IMR-90 (cell line): ENCODE results near the gene PTRH2. TPM values are rescaled to one million over a fixed set of nuclear protein-coding genes. Genes with fewer than 3 reads are reported as not detected.

Experiments
- ATAC-seq: fragments of 200-7000 bp; cut with Tn5 transposase; 2 replicates; pipeline ENCODE4 v1.9.1; 2020; ENCODE audit warnings: low read depth, mild to moderate bottlenecking, moderate library complexity
- BruUV-seq: library from RNA; stranded (reverse); fragments of 400-500 nt; replicated peaks from 2 replicates; lab custom pipeline; 2021; lab: Mats Ljungman, UMichigan
- CTCF ChIA-PET: fragments of 300-600 bp; formaldehyde crosslinking; extraction: SDS; loops from one replicate; lab custom pipeline; 2021; ENCODE audit warnings: antibody characterized with exemption; lab: Yijun Ruan, JAX
- POLR2A ChIA-PET: fragments of 300-600 bp; sonication (Branson Sonifier 250); formaldehyde crosslinking; loops from one replicate; lab custom pipeline; 2022; ENCODE audit warnings: antibody characterized with exemption; ENCODE audit not compliant: unreplicated experiment; lab: Charles Lee
- DNase-seq: peaks from one replicate; pipeline ENCODE4 v3.0.0; 2013
- H2AFZ ChIP-seq: replicated peaks from 2 replicates; pipeline ENCODE3; 2013; ENCODE audit warnings: low read length, mild to moderate bottlenecking; ENCODE audit not compliant: poor library complexity
- H2AK5ac ChIP-seq: 2 replicates; pipeline ENCODE4 v1.6.1; 2013; ENCODE audit warnings: low read depth, low read length, inconsistent platforms
- H2AK9ac ChIP-seq: replicated peaks from 2 replicates; pipeline ENCODE3; 2013; ENCODE audit warnings: mild to moderate bottlenecking, low read depth, low read length, moderate library complexity; ENCODE audit not compliant: poor library complexity
- H2BK120ac ChIP-seq: 2 replicates; pipeline ENCODE4 v1.6.1; 2013; ENCODE audit warnings: low read depth, low read length, inconsistent platforms
- H2BK15ac ChIP-seq: 3 replicates; pipeline ENCODE4 v1.6.1; 2013; ENCODE audit warnings: low read depth, low read length, inconsistent platforms
- H2BK20ac ChIP-seq: 2 replicates; pipeline ENCODE4 v1.6.1; 2013; ENCODE audit warnings: low read depth, mild to moderate bottlenecking, inconsistent platforms, low read length, moderate library complexity
- H2BK5ac ChIP-seq: 2 replicates; pipeline ENCODE4 v1.6.1; 2013; ENCODE audit warnings: mild to moderate bottlenecking, low read depth, low read length, inconsistent platforms; ENCODE audit not compliant: poor library complexity, severe bottlenecking
- H3K14ac ChIP-seq: replicated peaks from 2 replicates; pipeline ENCODE4 v1.6.1; 2013; ENCODE audit warnings: low read depth, low read length, inconsistent platforms
- H3K18ac ChIP-seq: 2 replicates; pipeline ENCODE4 v1.6.1; 2013; ENCODE audit warnings: low read depth, low read length, control low read depth
- H3K23ac ChIP-seq: 2 replicates; pipeline ENCODE4 v1.6.1; 2013; ENCODE audit warnings: low read depth, low read length, inconsistent platforms
- H3K27ac ChIP-seq: 2 replicates; pipeline ENCODE4 v1.5.1; 2013; ENCODE audit warnings: mild to moderate bottlenecking, control low read depth, low read length; ENCODE audit not compliant: insufficient read depth
- H3K27me3 ChIP-seq: 2 replicates; pipeline ENCODE4 v1.6.1; 2013; ENCODE audit warnings: low read length; ENCODE audit not compliant: control insufficient read depth, insufficient read depth
- H3K36me3 ChIP-seq: 2 replicates; pipeline ENCODE4 v1.6.1; 2013; ENCODE audit warnings: low read length, mixed read lengths; ENCODE audit not compliant: control insufficient read depth, insufficient read depth
- H3K4ac ChIP-seq: 2 replicates; pipeline ENCODE4 v1.6.1; 2013; ENCODE audit warnings: low read depth, low read length, inconsistent platforms
- H3K4me1 ChIP-seq: 2 replicates; pipeline ENCODE4 v1.6.1; 2013; ENCODE audit warnings: low read length, mixed read lengths; ENCODE audit not compliant: control insufficient read depth, insufficient read depth
- H3K4me2 ChIP-seq: 2 replicates; pipeline ENCODE4 v1.6.1; 2013; ENCODE audit warnings: low read depth, mild to moderate bottlenecking, control low read depth, low read length, moderate library complexity
- H3K4me3 ChIP-seq: 2 replicates; pipeline ENCODE4 v1.5.1; 2013; ENCODE audit warnings: low read depth, mild to moderate bottlenecking, control low read depth, low read length, moderate library complexity; ENCODE audit not compliant: insufficient read depth
- H3K56ac ChIP-seq: 2 replicates; pipeline ENCODE4 v1.6.1; 2013; ENCODE audit warnings: low read length, inconsistent platforms; ENCODE audit not compliant: insufficient read depth; ENCODE audit errors: extremely low read depth
- H3K79me1 ChIP-seq, 2 experiments: 2 replicates each; pipeline ENCODE4 v1.6.1; 2013; ENCODE audit warnings: low read length in 2 of 2, inconsistent platforms in 1 of 2, low read depth in 1 of 2
- H3K9ac ChIP-seq: 2 replicates; pipeline ENCODE4 v1.6.1; 2013; ENCODE audit warnings: low read depth, low read length, control low read depth
- H3K9me1 ChIP-seq: 2 replicates; pipeline ENCODE4 v1.6.1; 2013; ENCODE audit warnings: low read length, inconsistent platforms; ENCODE audit not compliant: insufficient read depth
- H3K9me3 ChIP-seq: 2 replicates; pipeline ENCODE4 v1.6.1; 2013; ENCODE audit warnings: low read length; ENCODE audit not compliant: control insufficient read depth, insufficient read depth
- H4K20me1 ChIP-seq: 2 replicates; pipeline ENCODE4 v1.6.1; 2013; ENCODE audit warnings: low read length, inconsistent platforms; ENCODE audit not compliant: insufficient read depth
- H4K5ac ChIP-seq: 2 replicates; pipeline ENCODE4 v1.6.1; 2013; ENCODE audit warnings: mild to moderate bottlenecking, low read depth, low read length, control low read depth
- H4K8ac ChIP-seq, 2 experiments: 2 replicates each; pipeline ENCODE4 v1.6.1; 2013; ENCODE audit warnings: low read depth in 2 of 2, low read length in 2 of 2, control low read depth in 1 of 2, inconsistent platforms in 1 of 2
- H4K91ac ChIP-seq: 2 replicates; pipeline ENCODE4 v1.6.1; 2013; ENCODE audit warnings: low read depth, low read length, inconsistent platforms; ENCODE audit not compliant: insufficient read depth
- WGBS, 2 experiments: methylation state at CpG; one replicate each; pipeline versions ENCODE4 v1.1.5 to v1.1.7; 2013; ENCODE audit warnings: missing lambda C conversion rate in 2 of 2; ENCODE audit not compliant: insufficient read length in 1 of 2; ENCODE audit errors: extremely low coverage in 2 of 2; 5-methylcytosine and 5-hydroxymethylcytosine counted together
- dilution Hi-C: fragments of 300-500 bp; cut with HindIII; formaldehyde crosslinking; loops from one replicate; pipeline ENCODE4 v1.14.3; 2018; ENCODE audit warnings: low sequenced_read_pairs; ENCODE audit not compliant: unreplicated experiment
- in situ Hi-C: fragments of 300-500 bp; cut with MboI; formaldehyde crosslinking; loops from 3 replicates; pipeline ENCODE4 v1.14.3; 2019; ENCODE audit warnings: low sequenced_read_pairs, inconsistent platforms, mixed read lengths
- intact Hi-C: fragments of 100-400 bp; cut with micrococcal nuclease; formaldehyde crosslinking; loops from 2 replicates; pipeline ENCODE4 v1.10.0; 2022
- polyA plus RNA-seq, 3 experiments: library from polyadenylated mRNA; depleted of rRNA; stranded (reverse); fragments of >200 nt; gene quantifications; 2 replicates each; pipeline ENCODE4 v1.2.3, GENCODE V29; 2012; ENCODE audit warnings: low replicate concordance in 1 of 3
- total RNA-seq: library from RNA; depleted of rRNA; stranded (reverse); fragments of >200 nt; gene quantifications from 2 replicates; pipeline ENCODE4 v1.2.3, GENCODE V29; 2012
- TF ChIP-seq, protein P1 (sequence below): fragments of 150-350 bp; IDR thresholded peaks from 2 replicates; pipeline ENCODE4 v1.6.1; 2016; ENCODE audit warnings: low read depth, mild to moderate bottlenecking, low read length, moderate library complexity, borderline replicate concordance

Gene PTRH2
- total and polyA plus RNA-seq, 2 of the 4 experiments (the other 2 are of a cell fraction) = 24.9 to 49.7 TPM

DNA sequence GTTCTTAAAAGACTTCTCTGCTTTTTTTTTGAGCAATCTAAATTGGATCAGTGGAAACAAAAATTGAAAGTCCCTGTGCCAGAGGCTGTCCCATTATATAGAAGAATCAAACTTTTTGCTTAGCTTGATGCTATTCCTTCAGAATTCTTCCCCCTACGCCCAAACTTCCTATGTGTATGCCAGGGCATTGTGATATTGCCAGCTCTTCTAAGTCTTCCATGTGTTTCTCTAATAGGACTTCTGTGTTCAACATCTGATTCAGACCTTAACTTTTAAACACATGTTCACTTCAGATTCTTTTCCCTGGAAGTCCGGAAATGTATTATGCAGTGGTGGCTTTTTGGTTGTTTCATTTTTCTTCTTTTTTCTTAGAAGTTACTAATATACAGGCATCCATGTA, 18.7 kb downstream of the PTRH2 start:
- ATAC-seq = no peak
- Histone ChIP-seq H3K36me3 (peaks cover 51% of the 10 kb centered on the region), H3K9me3 (no peaks in the 10 kb centered on the region), H3K4me1 (no peaks in the 10 kb centered on the region; the same call in 1 of the 2 replicates), H4K8ac (no peak overlapping the region), H3K56ac (no peak overlapping the region), H2BK120ac (no peak overlapping the region), H4K5ac (no peak overlapping the region), H2BK5ac (no peak overlapping the region), H4K91ac (no peak overlapping the region), H3K4ac (no peak overlapping the region), H3K9me1 (peaks cover 3% of the 10 kb centered on the region; the same call in 1 of the 2 replicates), H2BK15ac (no peak overlapping the region), H4K20me1 (peaks cover 3% of the 10 kb centered on the region), H3K79me1 (peaks cover 21 to 49% of the 10 kb centered on the region in 2 experiments), H2AFZ (no peak overlapping the region), H2AK5ac (no peak overlapping the region), H3K4me3 (no peak overlapping the region), H3K18ac (no peak overlapping the region), H3K27me3 (no peaks in the 10 kb centered on the region), H3K23ac (no peak overlapping the region), H2AK9ac (no peak overlapping the region), H3K27ac (no peak overlapping the region), H3K9ac (no peak overlapping the region), H3K4me2 (no peak overlapping the region), H3K14ac (no peak overlapping the region), H2BK20ac (no peak overlapping the region)
- CTCF ChIA-PET = interaction anchor here (1.4 kb wide), 1 partner anchor 8 kb away, joined by 3 read pairs; no protein-coding TSS in a partner anchor
- in situ Hi-C loops (loop anchor here (10.0 kb wide), 1 partner anchor 366 kb away; no protein-coding TSS in a partner anchor), dilution Hi-C loops (no loop called here), intact Hi-C loops (loop anchor here (1.0 kb wide), 1 partner anchor 8 kb away; no protein-coding TSS in a partner anchor)
- WGBS, 2 experiments = no CpG with 5 or more reads among the region's 2 CpGs
- TF ChIP-seq, protein P1, sequence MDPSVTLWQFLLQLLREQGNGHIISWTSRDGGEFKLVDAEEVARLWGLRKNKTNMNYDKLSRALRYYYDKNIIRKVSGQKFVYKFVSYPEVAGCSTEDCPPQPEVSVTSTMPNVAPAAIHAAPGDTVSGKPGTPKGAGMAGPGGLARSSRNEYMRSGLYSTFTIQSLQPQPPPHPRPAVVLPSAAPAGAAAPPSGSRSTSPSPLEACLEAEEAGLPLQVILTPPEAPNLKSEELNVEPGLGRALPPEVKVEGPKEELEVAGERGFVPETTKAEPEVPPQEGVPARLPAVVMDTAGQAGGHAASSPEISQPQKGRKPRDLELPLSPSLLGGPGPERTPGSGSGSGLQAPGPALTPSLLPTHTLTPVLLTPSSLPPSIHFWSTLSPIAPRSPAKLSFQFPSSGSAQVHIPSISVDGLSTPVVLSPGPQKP = no peak
- DNase-seq = no peak
- no TSS peak for BruUV-seq
- POLR2A ChIA-PET = no interaction called here
